GM18508 (cell line): ENCODE results near the gene CCDC177.

Experiments used
- ATAC-seq: cut with Tn5 transposase; IDR thresholded peaks from one replicate; pipeline ENCODE4 v1.9.1; 2021; ENCODE audit warnings: moderate number of reproducible peaks; ENCODE audit not compliant: insufficient read depth, unreplicated experiment

The CCDC177 gene

GRCh38 chr14:69532561-69533340 is 41.9 kb downstream of the CCDC177 start:
- no peak for ATAC-seq

DNA sequence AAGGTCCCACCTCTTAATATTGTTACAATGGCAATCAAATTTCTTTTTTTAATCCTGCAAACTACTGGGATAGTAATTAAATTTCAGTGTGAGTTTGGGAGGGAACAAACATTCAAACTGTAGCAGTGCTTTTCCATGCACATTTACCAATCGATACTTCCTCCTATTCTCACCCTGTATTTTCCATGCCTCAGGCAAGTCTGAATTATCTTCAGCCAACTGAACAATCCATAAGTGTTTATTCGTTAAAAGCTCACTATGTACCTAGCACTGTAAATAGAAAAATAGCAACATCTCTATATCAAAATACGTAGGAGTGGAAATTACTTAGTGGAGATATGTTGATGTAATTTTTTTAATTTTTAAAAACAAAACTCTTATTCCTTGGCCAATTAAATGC is 43.5 kb downstream of the CCDC177 start:
- no peak for ATAC-seq

DNA sequence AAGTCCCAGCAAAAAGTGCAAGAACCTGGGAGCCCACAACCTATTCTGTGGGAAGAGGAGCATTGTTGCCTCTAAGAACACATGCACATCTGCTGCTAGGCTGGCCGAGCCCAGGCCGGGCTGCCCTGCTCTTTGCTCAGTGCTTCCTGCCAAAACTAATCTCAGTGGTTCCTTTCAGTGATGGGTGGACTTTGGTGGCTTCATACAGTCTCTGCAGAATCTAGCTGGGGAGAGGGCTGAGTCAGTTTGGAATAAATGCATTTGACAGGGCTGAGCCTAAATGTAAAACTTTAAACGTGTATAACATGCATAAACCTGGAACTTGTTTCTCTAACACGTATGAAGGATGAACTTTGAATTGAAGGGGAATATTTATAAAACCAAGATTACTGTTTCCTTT is 44.6 kb downstream of the CCDC177 start:
- ATAC-seq, result no peak

- ATAC-seq, result no peak
Observed at GRCh38 chr14:69529563-69529962, 45.1 kb downstream of the CCDC177 start.

- ATAC-seq, result no peak
Observed at GRCh38 chr14:69528930-69529329, 45.7 kb downstream of the CCDC177 start.

DNA sequence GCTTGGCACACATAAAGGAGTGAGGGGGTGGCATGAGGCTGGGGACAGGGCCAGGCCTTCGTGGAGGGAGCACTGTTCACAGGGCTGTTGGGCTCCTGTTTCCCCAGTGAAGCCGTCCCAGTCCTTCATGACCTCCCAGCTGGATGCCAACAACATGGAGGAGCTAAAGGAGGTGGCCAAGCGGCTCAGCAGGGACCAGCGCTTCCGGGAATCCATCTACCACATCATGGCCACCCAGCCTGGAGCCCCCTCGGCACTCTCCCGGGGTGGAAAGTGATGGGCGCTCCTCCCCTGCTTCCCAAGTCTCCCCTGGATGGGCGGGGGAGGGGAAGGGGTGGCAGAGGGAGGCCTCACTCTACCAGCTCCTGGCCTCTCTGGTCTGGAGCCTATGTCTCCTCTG is 46.5 kb downstream of the CCDC177 start:
- ATAC-seq, result no peak

GRCh38 chr14:69527635-69528034 is 47.0 kb downstream of the CCDC177 start:
- ATAC-seq, result no peak

DNA sequence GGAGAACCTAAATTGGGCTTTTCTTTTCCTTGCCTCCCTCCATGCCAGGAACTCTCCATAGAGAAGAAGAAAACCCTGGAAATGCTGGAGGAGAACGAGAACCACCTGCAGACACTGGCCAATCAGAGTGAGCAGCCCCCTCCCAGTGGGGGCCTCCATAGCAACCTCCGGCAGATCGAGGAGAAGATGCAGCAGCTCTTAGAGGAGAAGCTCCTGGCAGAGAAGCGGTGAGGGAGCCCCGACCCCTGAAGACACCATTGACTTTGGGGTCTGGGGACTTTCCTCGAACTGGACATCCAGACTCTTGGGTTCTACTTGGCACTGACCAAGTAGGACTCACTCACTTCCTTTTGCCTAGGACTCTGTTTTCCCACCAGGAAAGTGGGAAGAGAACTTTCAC is 48.8 kb downstream of the CCDC177 start:
- ATAC-seq, result no peak

DNA sequence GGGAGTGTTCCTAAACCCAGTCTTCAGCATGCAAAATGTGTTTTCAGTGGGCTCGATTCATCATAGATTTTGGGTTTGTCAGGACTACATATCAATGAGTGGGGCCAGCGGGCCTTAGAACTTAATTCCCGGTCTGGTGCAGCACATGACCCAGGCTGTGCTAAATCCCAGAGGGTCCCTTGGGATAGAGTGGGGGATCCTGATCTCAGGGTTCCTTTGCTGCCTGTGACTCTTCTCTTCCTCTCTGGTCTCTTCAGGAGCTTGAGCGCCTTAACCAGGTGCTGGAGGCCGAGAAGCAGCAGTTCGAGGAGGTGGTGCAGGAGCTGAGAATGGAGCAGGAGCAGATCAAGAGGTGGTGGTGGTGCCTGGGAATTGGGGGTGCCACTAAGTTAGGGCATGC is 52.6 kb downstream of the CCDC177 start:
- ATAC-seq, result no peak
